GM18907 (cell line): ENCODE results near the gene MKRN2.

ENCODE experiments used
- ATAC-seq: cut with Tn5 transposase; IDR thresholded peaks from one replicate; pipeline ENCODE4 v1.9.1; 2021; ENCODE audit warnings: mild to moderate bottlenecking, moderate library complexity; ENCODE audit not compliant: unreplicated experiment

The MKRN2 gene

GRCh38 chr3:12553921-12554391 lies 2.9 kb upstream of the MKRN2 start:
- ATAC-seq = no peak

GRCh38 chr3:12556314-12556689 lies 585 bp upstream of the MKRN2 start:
- peak; percentile 7 for ATAC-seq

- no peak for ATAC-seq
Measured at GRCh38 chr3:12557473-12558100, 700 bp downstream of the MKRN2 start.

GRCh38 chr3:12558706-12559105 lies 1.8 kb downstream of the MKRN2 start:
- ATAC-seq = no peak

- ATAC-seq = no peak
Measured at GRCh38 chr3:12559520-12559919, 2.6 kb downstream of the MKRN2 start.

GRCh38 chr3:12560505-12561190 lies 3.8 kb downstream of the MKRN2 start:
- no peak for ATAC-seq

GRCh38 chr3:12561397-12561796 lies 4.5 kb downstream of the MKRN2 start:
- no peak for ATAC-seq

- no peak for ATAC-seq
Measured at GRCh38 chr3:12562451-12562850, 5.6 kb downstream of the MKRN2 start.

GRCh38 chr3:12566976-12567375 lies 10.1 kb downstream of the MKRN2 start:
- no peak for ATAC-seq

GRCh38 chr3:12568747-12569146 lies 11.9 kb downstream of the MKRN2 start:
- ATAC-seq = no peak

- ATAC-seq = no peak
Measured at GRCh38 chr3:12569836-12570235, 12.9 kb downstream of the MKRN2 start.

- ATAC-seq = no peak
Measured at GRCh38 chr3:12571986-12572385, 15.1 kb downstream of the MKRN2 start.

- no peak for ATAC-seq
Measured at GRCh38 chr3:12574131-12574530, 17.2 kb downstream of the MKRN2 start.

- no peak for ATAC-seq
Measured at GRCh38 chr3:12574661-12575060, 17.8 kb downstream of the MKRN2 start.

GRCh38 chr3:12577379-12577778 lies 20.5 kb downstream of the MKRN2 start:
- ATAC-seq = no peak

- ATAC-seq = no peak
Measured at GRCh38 chr3:12578742-12579141, 21.9 kb downstream of the MKRN2 start.

- ATAC-seq = no peak
Measured at GRCh38 chr3:12579456-12579855, 22.6 kb downstream of the MKRN2 start.

GRCh38 chr3:12579905-12580304 lies 23.0 kb downstream of the MKRN2 start:
- no peak for ATAC-seq

GRCh38 chr3:12582730-12583129 lies 25.8 kb downstream of the MKRN2 start:
- no peak for ATAC-seq

GRCh38 chr3:12583280-12583679 lies 26.4 kb downstream of the MKRN2 start:
- ATAC-seq = no peak

- ATAC-seq = no peak
Measured at GRCh38 chr3:12584083-12584482, 27.2 kb downstream of the MKRN2 start.

GRCh38 chr3:12585181-12585580 lies 28.3 kb downstream of the MKRN2 start:
- no peak for ATAC-seq

GRCh38 chr3:12585970-12586369 lies 29.1 kb downstream of the MKRN2 start:
- ATAC-seq = no peak
